Measurements from ENCODE around the gene DNAAF3.
A peak's percentile ranks its signal among the peaks of the same experiment; 100 is the strongest.
"Not testable (repeated sequence)": the region's sequence is repeated elsewhere in the genome, so short reads cannot be mapped to it uniquely, and the experiment has no call there.

The DNAAF3 gene

GRCh38 chr19:55166530-55167268, at the start of gene DNAAF3:
Gene DNAAF3, minus strand, starts transcription at chr19:55166613. Its CDS starts 200 bp downstream, at chr19:55166413.
- peak; percentile 54 for DNase-seq

DNA sequence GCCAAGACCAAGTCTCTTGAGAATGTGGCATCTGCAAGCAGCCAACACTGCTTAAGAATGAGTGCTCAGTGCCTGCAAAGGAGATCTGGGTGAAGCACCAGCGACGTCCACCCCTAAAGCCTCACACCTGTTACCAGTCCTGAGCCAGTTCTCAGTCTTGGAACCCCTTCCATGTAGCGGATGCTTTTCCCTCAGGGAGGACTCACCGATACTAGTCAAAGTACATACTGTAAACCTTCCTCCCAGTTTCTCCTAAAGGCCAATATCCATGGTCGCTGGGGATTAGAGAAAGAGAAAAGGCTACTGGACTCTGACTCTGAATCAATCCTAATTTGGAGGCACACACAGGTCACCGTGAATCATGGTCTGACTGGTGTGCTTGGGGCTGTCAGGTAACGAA, 47.1 kb upstream of the DNAAF3 start:
- no peak for DNase-seq

DNA sequence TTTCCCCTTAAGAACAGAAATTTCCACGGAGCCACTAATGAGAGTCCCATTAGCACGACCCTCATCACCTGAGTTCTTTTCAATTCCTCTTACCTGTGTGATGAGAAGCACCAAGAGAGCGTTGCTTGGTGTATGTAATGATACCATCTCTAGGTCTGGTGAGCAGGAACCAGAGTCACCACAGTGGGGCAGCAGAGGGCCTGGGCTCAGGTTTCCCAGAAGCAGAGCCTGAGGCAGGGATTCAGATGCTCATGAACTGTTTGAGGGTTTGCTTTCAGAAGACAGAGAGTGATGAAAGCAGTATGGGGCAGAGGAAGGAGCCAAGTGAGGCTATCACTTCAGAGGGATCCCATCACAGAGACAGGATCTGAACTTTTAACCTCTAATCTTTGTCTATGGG, 46.0 kb upstream of the DNAAF3 start:
- DNase-seq, result no peak

GRCh38 chr19:55209693-55210472, 43.5 kb upstream of the DNAAF3 start:
- no peak for DNase-seq

GRCh38 chr19:55208880-55209692, 42.7 kb upstream of the DNAAF3 start, which contains the start of gene PTPRH:
Gene PTPRH, minus strand, starts transcription at chr19:55209501. Its CDS starts 68 bp downstream, at chr19:55209433.
- DNase-seq, result peak; percentile 97

- peak; percentile 32 for DNase-seq
Measured at GRCh38 chr19:55206664-55207500, 40.5 kb upstream of the DNAAF3 start.

- DNase-seq, result not testable (repeated sequence)
Measured at GRCh38 chr19:55202199-55202598, 35.8 kb upstream of the DNAAF3 start.

GRCh38 chr19:55199620-55200204, 33.3 kb upstream of the DNAAF3 start:
- DNase-seq, result no peak

DNA sequence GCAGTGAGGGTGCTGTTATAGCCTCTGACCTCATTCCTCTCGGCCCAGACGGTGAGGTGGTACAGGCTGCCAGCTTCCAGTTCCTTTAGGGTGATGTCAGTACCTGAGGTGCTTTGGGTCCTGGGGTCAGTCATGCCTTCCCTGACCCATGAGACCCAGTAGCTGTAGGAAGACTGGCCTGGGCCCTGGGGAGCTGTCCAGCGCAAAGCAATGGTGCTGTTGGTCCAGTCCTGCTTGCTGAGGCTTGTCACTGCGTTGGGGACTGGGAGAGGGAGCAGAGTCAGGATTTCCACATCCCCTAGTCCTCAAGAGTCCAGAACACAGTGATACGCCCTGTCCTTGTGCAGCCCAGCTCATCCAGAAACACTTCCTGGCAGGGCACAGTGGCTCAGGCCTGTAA, 32.2 kb upstream of the DNAAF3 start:
- no peak for DNase-seq

DNA sequence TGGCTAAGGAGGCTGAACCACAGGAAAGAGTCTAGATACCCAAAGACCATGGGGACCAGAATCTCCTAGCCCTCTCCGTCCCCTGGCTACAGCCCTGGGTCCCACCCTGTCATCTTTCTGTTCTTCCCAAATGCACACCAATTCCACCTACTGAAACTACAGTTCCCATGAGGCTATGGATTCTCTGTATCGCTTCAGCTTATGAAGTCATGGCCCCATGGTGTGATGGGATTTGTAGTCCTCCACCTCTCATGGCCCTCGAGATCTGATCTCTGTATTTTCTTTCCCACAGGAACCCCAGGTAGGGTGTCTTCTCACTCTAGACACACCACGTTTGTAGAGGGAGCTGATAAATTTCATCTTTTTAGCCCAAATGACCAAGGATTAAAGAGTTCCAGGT, 31.1 kb upstream of the DNAAF3 start:
- DNase-seq, result no peak

DNA sequence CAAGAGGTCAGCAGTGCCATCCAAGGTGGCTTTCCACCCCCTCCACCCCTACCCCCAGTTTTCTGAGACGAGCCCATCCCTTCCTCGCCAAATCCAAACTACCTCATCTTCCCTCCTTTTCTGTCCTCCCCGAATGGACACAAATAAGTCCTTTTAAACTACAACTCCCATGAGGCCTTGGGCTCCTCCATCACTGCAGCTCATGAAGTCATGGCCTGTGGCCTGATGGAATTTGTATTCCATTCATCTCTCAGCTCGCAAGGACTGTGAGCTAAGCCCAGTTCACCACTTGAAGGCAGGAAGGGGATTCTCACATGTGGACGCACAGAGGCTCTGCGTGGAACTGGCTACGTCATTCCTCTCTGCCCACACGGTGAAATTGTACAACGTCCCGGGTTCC, 30.4 kb upstream of the DNAAF3 start:
- no peak for DNase-seq

DNA sequence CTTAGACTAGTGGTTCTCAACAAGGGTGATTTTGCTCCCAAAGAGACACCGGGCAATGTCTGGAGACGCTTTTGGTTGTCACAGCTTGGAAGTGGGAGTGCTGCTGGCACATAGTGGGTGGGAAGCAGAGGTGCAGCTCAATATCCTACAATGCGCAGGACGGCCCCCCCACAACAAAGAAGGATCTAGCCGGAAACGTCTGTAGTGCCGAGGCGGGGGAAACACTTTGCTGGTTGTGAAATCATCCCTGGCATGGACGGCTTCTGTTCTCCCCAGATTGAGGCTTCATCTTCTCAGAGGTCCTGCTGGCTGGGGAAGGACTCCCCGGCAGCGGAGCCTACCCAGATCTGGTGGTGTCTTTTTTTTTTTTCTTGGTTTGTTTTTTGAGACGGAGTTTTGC, 27.1 kb upstream of the DNAAF3 start:
- DNase-seq, result no peak

DNA sequence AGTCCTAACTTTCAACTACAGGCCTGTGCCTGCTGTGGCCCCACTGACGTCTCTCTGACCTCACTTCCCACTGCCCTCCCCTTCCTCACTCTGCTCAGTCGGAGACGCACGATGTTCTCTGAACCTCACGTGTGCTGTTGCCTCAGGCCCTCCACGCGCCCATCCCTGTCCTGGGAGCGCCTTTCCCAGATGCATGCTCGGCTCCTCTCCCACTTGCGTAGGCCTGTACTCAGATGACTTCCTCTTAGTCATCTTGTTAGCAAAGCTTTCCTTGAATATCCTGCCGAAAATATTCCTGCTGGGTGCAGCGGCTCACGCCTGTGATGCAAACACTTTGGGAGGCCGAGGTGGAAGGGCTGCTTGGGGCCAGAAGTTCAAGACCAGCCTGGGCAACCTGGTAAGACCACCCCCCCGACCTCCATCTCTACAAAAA, 23.0 kb upstream of the DNAAF3 start:
- no peak for DNase-seq

DNA sequence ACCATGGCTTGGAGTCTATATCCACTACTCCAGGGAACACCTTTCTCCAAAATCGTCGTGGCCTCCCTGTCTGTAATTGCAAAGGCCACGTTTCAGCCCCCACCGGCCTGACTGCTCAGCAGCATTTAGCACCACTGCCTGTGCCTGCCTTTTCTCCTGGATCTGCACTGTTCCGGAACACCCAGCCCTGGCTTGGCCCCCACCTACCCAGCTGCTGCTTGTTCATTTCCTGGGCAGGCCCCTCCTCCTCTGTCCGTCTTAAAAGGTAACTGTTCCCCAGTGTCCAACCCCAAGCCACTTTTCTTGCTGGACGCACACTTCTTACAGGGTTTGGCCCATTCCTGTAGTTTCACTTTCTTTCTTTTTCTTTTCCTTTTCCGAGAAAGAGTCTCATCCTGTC, 22.2 kb upstream of the DNAAF3 start:
- DNase-seq, result no peak

DNA sequence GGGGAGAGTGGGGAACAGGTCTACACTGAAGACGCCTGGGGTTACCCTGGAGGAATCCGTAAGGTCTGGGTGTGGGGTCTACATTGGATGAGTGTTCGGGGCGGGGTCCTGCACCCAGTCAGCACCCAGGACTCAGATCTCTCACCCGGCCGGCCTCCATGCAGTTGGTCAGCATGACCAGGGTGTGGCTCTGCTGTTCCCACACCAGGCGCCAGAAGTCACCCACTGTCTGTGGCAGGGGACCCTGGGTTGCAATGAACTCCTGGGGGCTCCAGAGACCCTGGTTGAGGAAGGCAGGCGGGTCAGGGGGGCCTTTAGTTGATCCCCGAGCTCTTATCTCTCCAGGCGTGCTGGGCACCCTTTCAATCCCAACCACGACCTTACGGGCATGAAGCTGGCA, 19.7 kb upstream of the DNAAF3 start:
- no peak for DNase-seq

- no peak for DNase-seq
Measured at GRCh38 chr19:55181740-55182139, 15.3 kb upstream of the DNAAF3 start.

DNA sequence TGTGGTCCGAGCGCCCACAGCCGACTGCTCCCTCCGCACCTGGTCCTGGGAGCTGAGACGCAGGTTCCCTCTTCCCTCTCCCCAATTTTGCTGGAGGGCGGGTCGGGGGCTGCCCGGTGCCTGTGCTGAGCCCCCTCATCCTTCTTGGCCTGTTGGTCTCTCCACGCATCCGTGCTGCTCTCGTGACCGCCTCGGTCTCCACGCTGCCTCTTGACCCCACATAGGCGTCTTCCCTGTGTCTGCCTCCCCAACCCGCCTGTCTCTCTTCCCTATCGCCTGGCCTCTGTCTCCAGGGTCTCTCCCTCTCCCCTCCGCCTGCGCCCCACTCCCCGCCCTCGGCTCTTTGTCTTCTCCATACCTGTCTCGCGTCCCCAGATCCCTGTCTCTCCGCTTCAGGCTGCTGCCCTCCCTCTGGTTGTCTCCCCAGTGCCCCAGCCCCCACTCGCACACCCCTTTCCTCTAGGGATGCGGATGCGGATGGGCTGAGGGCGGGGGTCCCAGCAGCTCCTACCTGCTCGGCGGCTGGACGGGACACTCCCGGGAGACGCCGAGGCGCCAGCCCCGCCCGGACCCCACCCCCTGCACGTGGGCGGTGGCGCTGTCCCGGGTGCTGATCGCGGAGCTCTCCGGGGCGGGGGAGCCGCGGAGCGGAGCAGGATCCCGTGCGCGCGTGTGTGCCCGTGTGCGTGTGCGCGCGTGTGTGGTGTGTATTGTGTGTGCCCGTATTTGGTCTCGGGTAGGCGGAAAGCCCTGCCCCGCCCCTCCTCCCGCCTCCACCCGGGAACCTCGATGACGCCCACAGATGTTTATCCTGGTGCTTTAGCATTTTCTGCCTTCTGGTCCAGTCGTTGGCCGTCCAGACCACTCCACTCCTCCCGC, 13.4 kb upstream of the DNAAF3 start, which contains the start of gene SYT5:
Gene SYT5 (minus strand): TSS at position 684 of the 879 bp plus-strand sequence. CDS start 1,248 bp downstream, outside the sequence.
- DNase-seq, result no peak

- peak; percentile 54 for DNase-seq
Measured at GRCh38 chr19:55178781-55179599, 12.6 kb upstream of the DNAAF3 start.

DNA sequence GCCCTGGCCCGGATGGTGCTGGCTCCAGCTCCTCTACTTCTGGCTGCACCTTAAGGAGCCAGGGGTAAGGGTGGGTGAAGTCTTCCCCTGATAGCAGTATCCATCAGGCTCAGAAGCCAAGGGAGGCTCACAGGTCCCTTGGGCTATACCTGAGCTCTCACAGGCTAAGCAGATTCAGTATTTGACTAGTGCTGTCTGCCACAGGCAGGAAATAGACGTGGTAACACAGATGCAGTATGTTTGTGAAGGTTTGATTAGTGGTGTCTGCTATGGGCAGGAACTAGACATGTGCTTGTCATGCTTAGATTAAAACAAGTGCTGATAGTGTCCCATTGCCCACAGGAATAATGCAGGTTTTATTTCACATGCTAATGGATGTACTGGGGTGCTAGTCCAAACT, 9.7 kb upstream of the DNAAF3 start:
- DNase-seq, result no peak

Data from GOT3 (cell line).